Glutamatergic neuron (in vitro differentiated cells): ENCODE measurements around the gene MRPL33. TPM values are rescaled to one million over a fixed set of nuclear protein-coding genes. Genes with fewer than 3 reads are reported as not detected.

Source experiments
- DNase-seq: peaks from one replicate; pipeline ENCODE4 v3.0.0; 2022
- H3K27ac Mint-ChIP-seq: one replicate; pipeline ENCODE4 v1.8.0; 2020; ENCODE audit warnings: mild to moderate bottlenecking, mixed read lengths, inconsistent platforms; ENCODE audit not compliant: unreplicated experiment
- H3K27me3 Mint-ChIP-seq: one replicate; pipeline ENCODE4 v1.8.0; 2020; ENCODE audit warnings: mild to moderate bottlenecking, moderate library complexity, mixed read lengths, inconsistent platforms; ENCODE audit not compliant: unreplicated experiment
- H3K36me3 Mint-ChIP-seq: one replicate; pipeline ENCODE4 v1.8.0; 2020; ENCODE audit warnings: mild to moderate bottlenecking, mixed read lengths, inconsistent platforms; ENCODE audit not compliant: unreplicated experiment
- H3K4me1 Mint-ChIP-seq: one replicate; pipeline ENCODE4 v1.8.0; 2020; ENCODE audit warnings: mild to moderate bottlenecking, low read depth, mixed read lengths, inconsistent platforms; ENCODE audit not compliant: unreplicated experiment
- H3K4me3 Mint-ChIP-seq: one replicate; pipeline ENCODE4 v1.8.0; 2020; ENCODE audit warnings: mild to moderate bottlenecking, mixed read lengths, inconsistent platforms; ENCODE audit not compliant: unreplicated experiment
- H3K9me3 Mint-ChIP-seq: one replicate; pipeline ENCODE4 v1.8.0; 2020; ENCODE audit warnings: mild to moderate bottlenecking, moderate library complexity, mixed read lengths, inconsistent platforms; ENCODE audit not compliant: unreplicated experiment
- total RNA-seq: library from RNA; stranded (reverse); fragmentation: NEBNext Ultra II Directional; extraction: Animal tissue kit (Norgen Biotek cat#: 25700); gene quantifications from one replicate; pipeline ENCODE4 v1.2.1, GENCODE V29; 2021; ENCODE audit not compliant: unreplicated experiment
- TF ChIP-seq, protein P1 (sequence below): fragments of 200-600 bp; sonication (generic); IDR thresholded peaks from one replicate; pipeline ENCODE4 v1.5.0; 2021; ENCODE audit not compliant: partially characterized antibody, unreplicated experiment

The MRPL33 gene
- total RNA-seq, 1 donor from 2014 or later, result 54.2 TPM

DNA sequence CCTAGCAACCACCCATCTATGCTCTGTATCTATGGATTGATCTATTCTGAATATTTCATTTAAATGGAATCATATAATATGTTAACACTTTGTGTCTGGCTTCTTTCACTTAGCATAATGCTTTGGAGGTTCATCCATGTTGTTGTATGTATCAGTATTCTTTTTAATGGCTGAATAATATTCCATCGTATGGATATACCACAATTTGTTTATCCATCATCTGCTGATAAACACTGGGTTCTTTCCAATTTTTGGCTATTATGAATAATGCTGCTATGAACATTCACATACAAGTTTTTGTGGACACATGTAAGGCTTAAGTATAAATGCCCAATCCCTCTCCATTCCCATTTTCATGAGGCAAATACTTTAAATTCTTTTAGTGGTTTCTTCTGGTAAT, 52.9 kb downstream of the MRPL33 start:
- no peak overlapping the region for H3K4me3 Mint-ChIP-seq
- no peaks in the 10 kb centered on the region for H3K27me3 Mint-ChIP-seq
- TF ChIP-seq, protein P1, sequence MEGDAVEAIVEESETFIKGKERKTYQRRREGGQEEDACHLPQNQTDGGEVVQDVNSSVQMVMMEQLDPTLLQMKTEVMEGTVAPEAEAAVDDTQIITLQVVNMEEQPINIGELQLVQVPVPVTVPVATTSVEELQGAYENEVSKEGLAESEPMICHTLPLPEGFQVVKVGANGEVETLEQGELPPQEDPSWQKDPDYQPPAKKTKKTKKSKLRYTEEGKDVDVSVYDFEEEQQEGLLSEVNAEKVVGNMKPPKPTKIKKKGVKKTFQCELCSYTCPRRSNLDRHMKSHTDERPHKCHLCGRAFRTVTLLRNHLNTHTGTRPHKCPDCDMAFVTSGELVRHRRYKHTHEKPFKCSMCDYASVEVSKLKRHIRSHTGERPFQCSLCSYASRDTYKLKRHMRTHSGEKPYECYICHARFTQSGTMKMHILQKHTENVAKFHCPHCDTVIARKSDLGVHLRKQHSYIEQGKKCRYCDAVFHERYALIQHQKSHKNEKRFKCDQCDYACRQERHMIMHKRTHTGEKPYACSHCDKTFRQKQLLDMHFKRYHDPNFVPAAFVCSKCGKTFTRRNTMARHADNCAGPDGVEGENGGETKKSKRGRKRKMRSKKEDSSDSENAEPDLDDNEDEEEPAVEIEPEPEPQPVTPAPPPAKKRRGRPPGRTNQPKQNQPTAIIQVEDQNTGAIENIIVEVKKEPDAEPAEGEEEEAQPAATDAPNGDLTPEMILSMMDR, result no peak
- no peak overlapping the region for H3K27ac Mint-ChIP-seq
- no peaks in the 10 kb centered on the region for H3K9me3 Mint-ChIP-seq
- DNase-seq, result no peak
- peaks cover 11% of the 10 kb centered on the region for H3K36me3 Mint-ChIP-seq
- no peaks in the 10 kb centered on the region for H3K4me1 Mint-ChIP-seq

DNA sequence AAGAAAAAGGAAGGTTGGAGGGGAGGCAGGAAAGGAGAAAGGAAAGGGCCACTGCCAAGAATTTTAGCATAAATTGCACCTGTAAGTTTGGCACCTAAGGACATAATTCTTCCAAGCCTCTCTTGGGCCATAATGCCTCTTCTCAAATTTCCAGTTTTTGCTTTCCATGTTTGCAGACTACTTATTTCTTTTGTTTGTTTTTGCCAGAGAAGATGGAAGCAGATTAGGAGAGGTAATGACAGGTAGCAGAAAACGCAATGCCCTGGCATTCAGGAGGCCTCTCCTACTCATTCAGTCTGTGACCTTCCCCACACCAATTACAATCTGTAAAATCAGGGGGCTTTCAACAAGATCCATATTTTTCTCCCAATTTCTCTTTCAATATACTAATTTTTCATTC, 56.8 kb downstream of the MRPL33 start:
- H3K9me3 Mint-ChIP-seq, result no peaks in the 10 kb centered on the region
- no peak overlapping the region for H3K4me3 Mint-ChIP-seq
- peaks cover 11% of the 10 kb centered on the region for H3K36me3 Mint-ChIP-seq
- TF ChIP-seq, protein P1, result no peak
- H3K27ac Mint-ChIP-seq, result no peak overlapping the region
- DNase-seq, result no peak
- H3K27me3 Mint-ChIP-seq, result no peaks in the 10 kb centered on the region
- H3K4me1 Mint-ChIP-seq, result no peaks in the 10 kb centered on the region

Other genes starting within 250 kb of the MRPL33 start
- 93.1 TPM for gene ZNF512, start 188.7 kb upstream of the MRPL33 start, total RNA-seq
- gene CCDC121, start 142.7 kb upstream of the MRPL33 start, total RNA-seq, result 5.3 TPM
- gene GPN1, start 142.7 kb upstream of the MRPL33 start, total RNA-seq, result 37.5 TPM
- 47.4 TPM for gene SUPT7L, start 108.1 kb upstream of the MRPL33 start, total RNA-seq
- gene SLC4A1AP, start 107.8 kb upstream of the MRPL33 start, total RNA-seq, result 24.7 TPM
- 1.2 TPM for gene RBKS, start 118.7 kb downstream of the MRPL33 start, total RNA-seq
- 29.9 TPM for gene BABAM2, start 119.0 kb downstream of the MRPL33 start, total RNA-seq